Measurements from ENCODE around the gene MCTP1.
A peak's percentile ranks its signal among the peaks of the same experiment; 100 is the strongest.

MCTP1 gene

GRCh38 chr5:95191330-95191729 lies 93.6 kb downstream of the MCTP1 start:
- Histone ChIP-seq H3K4me2 (ENCODE audit: low read length, poor library complexity, severe bottlenecking) (no peak overlapping the region), H3K27ac (ENCODE audit: low read length, poor library complexity, severe bottlenecking) (no peak overlapping the region), H4K8ac (ENCODE audit: low read length) (no peak overlapping the region), H2AFZ (ENCODE audit: low read depth, low read length) (no peak overlapping the region), H2BK5ac (ENCODE audit: low read depth, low read length, poor library complexity, severe bottlenecking) (no peak overlapping the region), H2AK5ac (ENCODE audit: low read length, severe bottlenecking) (no peak overlapping the region), H3K14ac (ENCODE audit: low read length in 2 of 2) (no peak overlapping the region), H3K9me3 (ENCODE audit: control insufficient read depth, low read length) (no peaks in the 10 kb centered on the region), H2BK15ac (ENCODE audit: low read depth, poor library complexity, severe bottlenecking) (no peak overlapping the region), H4K91ac (ENCODE audit: low read length) (no peak overlapping the region), H3K27me3 (ENCODE audit: control insufficient read depth in 1 of 2, insufficient read depth in 1 of 2, low read length in 2 of 2) (no peaks in the 10 kb centered on the region), H3K4me1 (ENCODE audit: control insufficient read depth, insufficient read depth, low read depth, low read length) (no peaks in the 10 kb centered on the region), H3K79me1 (replicated peaks; ENCODE audit: low read length, poor library complexity, severe bottlenecking) (no peaks in the 10 kb centered on the region), H3K9ac (ENCODE audit: low read length) (no peak overlapping the region), H3K23ac (ENCODE audit: low read length in 2 of 2) (no peak overlapping the region), H3K36me3 (ENCODE audit: control insufficient read depth in 1 of 2, insufficient read depth in 2 of 2, low read depth in 1 of 2, low read length in 2 of 2) (no peaks in the 10 kb centered on the region), H3K4me3 (ENCODE audit: insufficient read depth in 1 of 2, low read depth in 1 of 2, low read length in 2 of 2) (no peak overlapping the region), H2BK120ac (ENCODE audit: low read depth, low read length) (no peak overlapping the region), H3K18ac (ENCODE audit: low read depth in 1 of 2, low read length in 2 of 2) (no peak overlapping the region), H2BK12ac (ENCODE audit: low read length in 2 of 2) (no peak overlapping the region), H3K4ac (ENCODE audit: low read depth in 1 of 2, low read length in 2 of 2) (no peak overlapping the region)
- no peak for DNase-seq
- 95% methylated on average over 1 of the region's 2 CpGs for WGBS

GRCh38 chr5:95184924-95185323 lies 100.0 kb downstream of the MCTP1 start:
- Histone ChIP-seq H2BK12ac (ENCODE audit: low read length in 2 of 2) (no peak overlapping the region), H3K27me3 (ENCODE audit: control insufficient read depth in 1 of 2, insufficient read depth in 1 of 2, low read length in 2 of 2) (no peaks in the 10 kb centered on the region), H3K27ac (ENCODE audit: low read length, poor library complexity, severe bottlenecking) (no peak overlapping the region), H2BK5ac (ENCODE audit: low read depth, low read length, poor library complexity, severe bottlenecking) (no peak overlapping the region), H3K18ac (ENCODE audit: low read depth in 1 of 2, low read length in 2 of 2) (no peak overlapping the region), H4K8ac (ENCODE audit: low read length) (no peak overlapping the region), H2BK120ac (ENCODE audit: low read depth, low read length) (no peak overlapping the region), H3K4me3 (ENCODE audit: insufficient read depth in 1 of 2, low read depth in 1 of 2, low read length in 2 of 2) (no peak overlapping the region), H3K23ac (ENCODE audit: low read length in 2 of 2) (no peak overlapping the region), H2BK15ac (ENCODE audit: low read depth, poor library complexity, severe bottlenecking) (no peak overlapping the region), H3K9ac (ENCODE audit: low read length) (no peak overlapping the region), H3K14ac (ENCODE audit: low read length in 2 of 2) (no peak overlapping the region), H2AFZ (ENCODE audit: low read depth, low read length) (no peak overlapping the region), H4K91ac (ENCODE audit: low read length) (no peak overlapping the region), H3K9me3 (ENCODE audit: control insufficient read depth, low read length) (no peaks in the 10 kb centered on the region), H3K4me1 (ENCODE audit: control insufficient read depth, insufficient read depth, low read depth, low read length) (no peaks in the 10 kb centered on the region), H2AK5ac (ENCODE audit: low read length, severe bottlenecking) (no peak overlapping the region), H3K4me2 (ENCODE audit: low read length, poor library complexity, severe bottlenecking) (no peak overlapping the region), H3K4ac (ENCODE audit: low read depth in 1 of 2, low read length in 2 of 2) (no peak overlapping the region), H3K36me3 (ENCODE audit: control insufficient read depth in 1 of 2, insufficient read depth in 2 of 2, low read depth in 1 of 2, low read length in 2 of 2) (no peaks in the 10 kb centered on the region), H3K79me1 (replicated peaks; ENCODE audit: low read length, poor library complexity, severe bottlenecking) (no peaks in the 10 kb centered on the region)
- DNase-seq: no peak
- 93% methylated on average over 3 of the region's 4 CpGs for WGBS

DNA sequence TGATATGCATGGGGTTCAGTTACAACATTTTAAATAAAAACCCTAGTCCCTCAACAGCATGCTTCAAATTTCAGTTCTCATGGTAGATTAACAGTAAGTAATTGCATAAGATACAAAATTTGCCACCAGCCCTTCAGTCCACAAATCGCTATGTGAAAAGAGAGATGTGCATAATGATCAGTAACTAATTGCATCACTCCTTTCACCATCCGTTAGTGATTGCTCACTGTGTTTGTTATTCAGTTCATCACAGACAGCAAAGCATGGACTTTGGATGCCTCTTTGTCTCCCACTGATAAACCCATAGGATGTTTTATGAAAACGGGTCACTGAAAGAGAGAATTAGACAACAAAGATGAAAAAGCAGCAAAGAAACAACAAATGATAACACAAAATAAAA lies 103.2 kb downstream of the MCTP1 start:
- Histone ChIP-seq H2AFZ (ENCODE audit: low read depth, low read length) (no peak overlapping the region), H3K9ac (ENCODE audit: low read length) (no peak overlapping the region), H3K27ac (ENCODE audit: low read length, poor library complexity, severe bottlenecking) (no peak overlapping the region), H3K79me1 (replicated peaks; ENCODE audit: low read length, poor library complexity, severe bottlenecking) (no peaks in the 10 kb centered on the region), H2BK5ac (ENCODE audit: low read depth, low read length, poor library complexity, severe bottlenecking) (no peak overlapping the region), H3K27me3 (ENCODE audit: control insufficient read depth in 1 of 2, insufficient read depth in 1 of 2, low read length in 2 of 2) (no peaks in the 10 kb centered on the region), H2AK5ac (ENCODE audit: low read length, severe bottlenecking) (no peak overlapping the region), H3K4me1 (ENCODE audit: control insufficient read depth, insufficient read depth, low read depth, low read length) (peaks cover 3% of the 10 kb centered on the region), H3K4me2 (ENCODE audit: low read length, poor library complexity, severe bottlenecking) (no peak overlapping the region), H3K4ac (ENCODE audit: low read depth in 1 of 2, low read length in 2 of 2) (no peak overlapping the region), H3K4me3 (ENCODE audit: insufficient read depth in 1 of 2, low read depth in 1 of 2, low read length in 2 of 2) (no peak overlapping the region), H2BK15ac (ENCODE audit: low read depth, poor library complexity, severe bottlenecking) (no peak overlapping the region), H3K9me3 (ENCODE audit: control insufficient read depth, low read length) (no peaks in the 10 kb centered on the region), H3K36me3 (ENCODE audit: control insufficient read depth in 1 of 2, insufficient read depth in 2 of 2, low read depth in 1 of 2, low read length in 2 of 2) (no peaks in the 10 kb centered on the region), H2BK12ac (ENCODE audit: low read length in 2 of 2) (no peak overlapping the region), H3K14ac (ENCODE audit: low read length in 2 of 2) (no peak overlapping the region), H3K23ac (ENCODE audit: low read length in 2 of 2) (no peak overlapping the region), H2BK120ac (ENCODE audit: low read depth, low read length) (no peak overlapping the region), H3K18ac (ENCODE audit: low read depth in 1 of 2, low read length in 2 of 2) (no peak overlapping the region), H4K91ac (ENCODE audit: low read length) (no peak overlapping the region), H4K8ac (ENCODE audit: low read length) (no peak overlapping the region)
- DNase-seq: no peak
- 71% methylated on average over 2 of the region's 3 CpGs for WGBS

- Histone ChIP-seq H3K27ac (ENCODE audit: low read length, poor library complexity, severe bottlenecking) (peak overlapping the region; percentile 92), H3K18ac (ENCODE audit: low read depth in 1 of 2, low read length in 2 of 2) (no peak overlapping the region), H2AFZ (ENCODE audit: low read depth, low read length) (no peak overlapping the region), H3K27me3 (ENCODE audit: control insufficient read depth in 1 of 2, insufficient read depth in 1 of 2, low read length in 2 of 2) (no peaks in the 10 kb centered on the region), H2BK120ac (ENCODE audit: low read depth, low read length) (no peak overlapping the region), H2AK5ac (ENCODE audit: low read length, severe bottlenecking) (no peak overlapping the region), H3K36me3 (ENCODE audit: control insufficient read depth in 1 of 2, insufficient read depth in 2 of 2, low read depth in 1 of 2, low read length in 2 of 2) (no peaks in the 10 kb centered on the region), H4K91ac (ENCODE audit: low read length) (no peak overlapping the region), H2BK15ac (ENCODE audit: low read depth, poor library complexity, severe bottlenecking) (no peak overlapping the region), H3K9me3 (ENCODE audit: control insufficient read depth, low read length) (no peaks in the 10 kb centered on the region), H3K9ac (ENCODE audit: low read length) (no peak overlapping the region), H4K8ac (ENCODE audit: low read length) (no peak overlapping the region), H3K4me1 (ENCODE audit: control insufficient read depth, insufficient read depth, low read depth, low read length) (peaks cover 3% of the 10 kb centered on the region), H3K79me1 (replicated peaks; ENCODE audit: low read length, poor library complexity, severe bottlenecking) (no peaks in the 10 kb centered on the region), H3K23ac (ENCODE audit: low read length in 2 of 2) (no peak overlapping the region), H3K4me3 (ENCODE audit: insufficient read depth in 1 of 2, low read depth in 1 of 2, low read length in 2 of 2) (no peak overlapping the region), H2BK12ac (ENCODE audit: low read length in 2 of 2) (no peak overlapping the region), H3K4me2 (ENCODE audit: low read length, poor library complexity, severe bottlenecking) (no peak overlapping the region), H3K4ac (ENCODE audit: low read depth in 1 of 2, low read length in 2 of 2) (no peak overlapping the region), H3K14ac (ENCODE audit: low read length in 2 of 2) (no peak overlapping the region), H2BK5ac (ENCODE audit: low read depth, low read length, poor library complexity, severe bottlenecking) (peak overlapping the region; percentile 83)
- peak; percentile 30 for DNase-seq
- WGBS: 27% methylated on average over 4 of the region's 4 CpGs
These were observed 106.7 kb downstream of the MCTP1 start for GRCh38 chr5:95178046-95178651.

Data from mesenchymal stem cell (in vitro differentiated cells and primary cell).